Activated CD4-positive, alpha-beta T cell treated with anti-CD3 and anti-CD28 coated beads, Interleukin-2, Interleukin-6, amounts not matched to agents 100 ng/mL and 50 ng/mL, durations not matched to agents 16 hours and 8 hours (primary cell): ENCODE data around the gene EFHC1.
"Not testable (repeated sequence)": the region's sequence is repeated elsewhere in the genome, so short reads cannot be mapped to it uniquely, and the experiment has no call there.

Experiments used
- DNase-seq: peaks from one replicate; pipeline ENCODE4 v3.0.0-alpha.2; 2020

EFHC1 gene

GRCh38 chr6:52419809-52420667, at the start of gene EFHC1:
EFHC1 (plus strand) TSS chr6:52420342; CDS start chr6:52420411, 69 bp downstream.
- DNase-seq, result peak; percentile 99

- no peak for DNase-seq
Measured at GRCh38 chr6:52371656-52372191, 48.4 kb upstream of the EFHC1 start.

GRCh38 chr6:52373151-52373690, 46.9 kb upstream of the EFHC1 start:
- DNase-seq, result no peak

- DNase-seq, result no peak
Measured at GRCh38 chr6:52374247-52374646, 45.9 kb upstream of the EFHC1 start.

GRCh38 chr6:52375780-52376556, 44.2 kb upstream of the EFHC1 start:
- no peak for DNase-seq

- DNase-seq, result no peak
Measured at GRCh38 chr6:52376763-52377162, 43.4 kb upstream of the EFHC1 start.

GRCh38 chr6:52377538-52378221, 42.5 kb upstream of the EFHC1 start:
- DNase-seq, result no peak

GRCh38 chr6:52381249-52381648, 38.9 kb upstream of the EFHC1 start:
- DNase-seq, result peak; percentile 61

- DNase-seq, result no peak
Measured at GRCh38 chr6:52384145-52384766, 35.9 kb upstream of the EFHC1 start.

GRCh38 chr6:52385074-52385473, 35.1 kb upstream of the EFHC1 start:
- DNase-seq, result no peak

- DNase-seq, result not testable (repeated sequence)
Measured at GRCh38 chr6:52388119-52388518, 32.0 kb upstream of the EFHC1 start.

- DNase-seq, result no peak
Measured at GRCh38 chr6:52388790-52389189, 31.4 kb upstream of the EFHC1 start.

- peak; percentile 30 for DNase-seq
Measured at GRCh38 chr6:52389264-52389625, 30.9 kb upstream of the EFHC1 start.

- peak; percentile 87 for DNase-seq
Measured at GRCh38 chr6:52389626-52390360, 30.3 kb upstream of the EFHC1 start.

GRCh38 chr6:52390361-52390727, 29.8 kb upstream of the EFHC1 start:
- DNase-seq, result peak; percentile 82

- DNase-seq, result no peak
Measured at GRCh38 chr6:52391599-52391998, 28.5 kb upstream of the EFHC1 start.

GRCh38 chr6:52392944-52393343, 27.2 kb upstream of the EFHC1 start:
- DNase-seq, result peak; percentile 71

GRCh38 chr6:52393780-52394179, 26.4 kb upstream of the EFHC1 start:
- DNase-seq, result no peak

- DNase-seq, result peak; percentile 68
Measured at GRCh38 chr6:52394251-52394666, 25.9 kb upstream of the EFHC1 start.

- DNase-seq, result no peak
Measured at GRCh38 chr6:52395969-52396368, 24.2 kb upstream of the EFHC1 start.

GRCh38 chr6:52399511-52400312, 20.4 kb upstream of the EFHC1 start:
- DNase-seq, result peak; percentile 47
